Pancreas (tissue), 10 donors: ENCODE measurements around the gene PCDHA12. TPM values are rescaled to one million over a fixed set of nuclear protein-coding genes. Genes with fewer than 3 reads are reported as not detected.

Experiments
- ATAC-seq, 4 donors: fragments of 200-7000 bp; cut with Tn5 transposase; one replicate each; pipeline versions ENCODE4 v1.8.0 to v1.9.1; 2020; ENCODE audit warnings: mild to moderate bottlenecking in 4 of 4, moderate library complexity in 4 of 4
- DNase-seq, 6 donors: peaks; one replicate each; pipeline ENCODE4 v3.0.0-alpha.2; 2020
- FAIRE-seq: peaks from 2 replicates; lab custom pipeline; 2012; peaks lifted over from hg19 to GRCh38; lab: Jason Lieb, UNC
- H3K27ac ChIP-seq, 4 donors: fragments of 200-600 bp; sonication (generic); 1 replicate in 3 of 4; 2 replicates in 1 of 4; pipeline versions ENCODE4 v1.5.0 to v1.8.0; 2020
- H3K27me3 ChIP-seq, 4 donors: fragments of 200-600 bp; one replicate each; pipeline ENCODE4 v1.8.0; 2021
- H3K36me3 ChIP-seq, 3 donors: fragments of 200-600 bp; sonication (generic) in 1 of 3; one replicate each; pipeline versions ENCODE4 v1.5.0 to v1.8.0; 2020 to 2021
- H3K4me1 ChIP-seq, 3 donors: fragments of 200-600 bp; one replicate each; pipeline ENCODE4 v1.8.0; 2021
- H3K4me3 ChIP-seq, 4 donors: fragments of 200-600 bp; sonication (generic) in 2 of 4; one replicate each; pipeline versions ENCODE4 v1.5.0 to v1.8.0; 2020 to 2021
- H3K9me3 ChIP-seq, 4 donors: fragments of 200-600 bp; one replicate each; pipeline ENCODE4 v1.8.0; 2021
- CTCF ChIP-seq, 4 donors: fragments of 200-600 bp; sonication (generic) in 3 of 4; IDR thresholded peaks; one replicate each; pipeline versions ENCODE4 v1.5.0 to v1.8.0; 2021; ENCODE audit warnings: antibody characterized with exemption in 4 of 4
- WGBS, 2 donors: extraction: QIAGEN DNeasy Blood & Tissue Kit; methylation state at CpG; one replicate each; pipeline ENCODE4 v1.1.7; 2013; 5-methylcytosine and 5-hydroxymethylcytosine counted together
- intact Hi-C, 3 donors: fragments of 100-400 bp; cut with DNase I; formaldehyde crosslinking; loops; one replicate each; pipeline versions ENCODE4 v1.11.1 to v1.14.2; 2022
- polyA plus RNA-seq, 2 donors: library from polyadenylated mRNA; stranded (reverse); fragments of 200-250 nt; gene quantifications; one replicate each; pipeline ENCODE4 v1.2.3, GENCODE V29; 2013
- total RNA-seq, 6 donors: library from RNA; stranded (reverse); fragmentation: NEBNext Ultra II Directional in 4 of 6; extraction: Animal tissue kit (Norgen Biotek cat#: 25700) in 4 of 6; gene quantifications; one replicate each; pipeline versions ENCODE4 v1.2.1 to v1.2.4, GENCODE V29; 2021 to 2023
- donor health status: healthy with polysubstance abuse.
- donor health status: DM: no; HTN: no; CAD: no; lungs with moderate emphysema.
- donor health status: DM: no; HTN: no; CAD: no.
- donor health status: control.
- donor health status: control.
- donor health status: Bipolar disorder and iron deficiency.
- donor health status: DM: yes; HTN: yes; CAD: no.
- donor health status: DM: no; HTN: no; CAD: no.
- donor health status: DM: no; HTN: no; CAD: no.
- donor health status: DM: yes; HTN: yes; CAD: no.

Gene PCDHA12
- total and polyA plus RNA-seq, 8 donors: 0.42 to 1.5 (median 0.98) TPM

- 45% methylated on average over 94 of the region's 94 CpGs; no CpG with 5 or more reads in 1 of the 2 donors for WGBS, 2 donors
- no peaks in the 10 kb centered on the region for H3K36me3 ChIP-seq
- no peaks in the 10 kb centered on the region for H3K9me3 ChIP-seq
- TF ChIP-seq CTCF (IDR thresholded peaks at IDR 0.05): no peak
- no peaks in the 10 kb centered on the region for H3K4me1 ChIP-seq
- H3K4me3 ChIP-seq: no peak overlapping the region
- FAIRE-seq: no peak
- no peak for ATAC-seq
- no peak overlapping the region for H3K27ac ChIP-seq
- no peaks in the 10 kb centered on the region for H3K27me3 ChIP-seq
- DNase-seq: peak in 1 of 6 donors; percentile 61
- intact Hi-C loops: no loop called here
Observed at GRCh38 chr5:140857177-140857986, 17.7 kb upstream of the PCDHA12 start.

GRCh38 chr5:140857987-140858240 lies 17.2 kb upstream of the PCDHA12 start:
- TF ChIP-seq CTCF (IDR thresholded peaks at IDR 0.05): no peak
- Histone ChIP-seq H3K9me3 (no peaks in the 10 kb centered on the region), H3K27ac (no peak overlapping the region), H3K4me3 (no peak overlapping the region), H3K36me3 (no peaks in the 10 kb centered on the region), H3K27me3 (no peaks in the 10 kb centered on the region), H3K4me1 (no peaks in the 10 kb centered on the region)
- DNase-seq (no peak), FAIRE-seq (no peak), ATAC-seq (no peak)
- 47% methylated on average over 22 of the region's 22 CpGs; no CpG with 5 or more reads in 1 of the 2 donors for WGBS, 2 donors
- intact Hi-C loops: no loop called here

GRCh38 chr5:140862441-140863295 lies 12.4 kb upstream of the PCDHA12 start:
- Histone ChIP-seq H3K27ac (no peak overlapping the region), H3K36me3 (no peaks in the 10 kb centered on the region), H3K27me3 (no peaks in the 10 kb centered on the region), H3K4me1 (no peaks in the 10 kb centered on the region), H3K4me3 (no peak overlapping the region), H3K9me3 (no peaks in the 10 kb centered on the region)
- WGBS, 2 donors: 33 to 36% methylated on average over 64 to 76 of the region's 76 CpGs
- ATAC-seq: no peak
- FAIRE-seq: no peak
- peak in 1 of 6 donors; percentile 54 for DNase-seq
- no peak for TF ChIP-seq CTCF (IDR thresholded peaks at IDR 0.05)
- intact Hi-C loops: no loop called here

- WGBS, 2 donors: 13 to 15% methylated on average over 41 of the region's 41 CpGs
- Histone ChIP-seq H3K4me3 (peak within 1 kb of the TSS in 2 of 4 donors; percentile 18 to 37), H3K27me3 (no peaks in the 10 kb centered on the region), H3K4me1 (no peaks in the 10 kb centered on the region), H3K9me3 (no peaks in the 10 kb centered on the region), H3K27ac (no peak within 1 kb of the TSS), H3K36me3 (no peaks in the 10 kb centered on the region)
- peak in 1 of 4 donors; percentile 12 for TF ChIP-seq CTCF (IDR thresholded peaks at IDR 0.05)
- FAIRE-seq (no peak), ATAC-seq (peak; percentile 86 to 100 (median 93)), DNase-seq (peak in 1 of 6 donors; percentile 26)
- intact Hi-C loops: no loop called here
Observed at GRCh38 chr5:140868721-140869554, 6.2 kb upstream of the PCDHA12 start, which contains the start of gene PCDHA11. Gene PCDHA11, plus strand, starts transcription at chr5:140868957. Its CDS starts 147 bp downstream, at chr5:140869104.
